Coronary artery (tissue), 2 donors: ENCODE results near the gene RRAS2.

Experiments
- DNase-seq: peaks from one replicate; pipeline ENCODE4 v3.0.0-alpha.2; 2017; ENCODE audit warnings: low spot score
- H3K27ac ChIP-seq, 2 donors: fragments of 200-600 bp; sonication (generic); one replicate each; pipeline ENCODE4 v1.5.1; 2016 to 2019
- H3K4me3 ChIP-seq: fragments of 200-600 bp; sonication (generic); 2 replicates; pipeline ENCODE4 v1.5.1; 2016; ENCODE audit warnings: mild to moderate bottlenecking, moderate library complexity
- TF ChIP-seq, protein P1 (sequence below): fragments of 200-600 bp; sonication (generic); IDR thresholded peaks from one replicate; pipeline ENCODE4 v1.5.1; 2019; ENCODE audit warnings: antibody characterized with exemption

The RRAS2 gene

DNA sequence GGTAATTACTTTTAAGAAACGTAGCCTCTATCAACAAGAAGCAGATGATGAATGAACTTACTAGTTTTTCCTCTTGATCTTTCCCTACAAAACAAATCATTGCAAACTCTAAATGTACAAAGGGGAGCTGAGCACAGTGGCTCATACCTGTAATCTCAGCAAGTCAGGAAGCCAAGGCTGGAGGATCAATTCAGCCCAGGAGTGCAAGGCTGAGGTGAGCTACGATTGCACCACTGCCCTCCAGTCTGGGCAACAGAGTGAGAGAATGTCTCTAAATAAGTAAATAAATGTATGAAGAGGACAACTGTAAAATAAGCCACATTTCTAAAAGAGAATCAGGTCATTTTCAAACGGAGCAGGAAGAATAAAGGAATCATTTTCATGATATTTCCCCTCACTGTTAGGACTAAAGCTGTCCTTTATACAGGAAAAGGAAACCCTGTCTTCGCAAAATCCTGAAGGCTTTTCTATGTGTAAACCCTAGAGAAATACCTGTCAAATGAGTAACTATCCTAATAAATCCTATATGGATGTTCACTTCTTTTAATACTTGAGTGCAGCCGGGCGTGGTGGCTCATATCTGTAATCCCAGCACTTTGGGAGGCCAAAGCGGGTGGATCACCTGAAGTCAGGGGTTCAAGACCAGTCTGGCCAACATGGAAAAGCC is 41.2 kb downstream of the RRAS2 start:
- Histone ChIP-seq H3K4me3 (no peak overlapping the region), H3K27ac (no peak overlapping the region)
- no peak for DNase-seq
- TF ChIP-seq, protein P1, sequence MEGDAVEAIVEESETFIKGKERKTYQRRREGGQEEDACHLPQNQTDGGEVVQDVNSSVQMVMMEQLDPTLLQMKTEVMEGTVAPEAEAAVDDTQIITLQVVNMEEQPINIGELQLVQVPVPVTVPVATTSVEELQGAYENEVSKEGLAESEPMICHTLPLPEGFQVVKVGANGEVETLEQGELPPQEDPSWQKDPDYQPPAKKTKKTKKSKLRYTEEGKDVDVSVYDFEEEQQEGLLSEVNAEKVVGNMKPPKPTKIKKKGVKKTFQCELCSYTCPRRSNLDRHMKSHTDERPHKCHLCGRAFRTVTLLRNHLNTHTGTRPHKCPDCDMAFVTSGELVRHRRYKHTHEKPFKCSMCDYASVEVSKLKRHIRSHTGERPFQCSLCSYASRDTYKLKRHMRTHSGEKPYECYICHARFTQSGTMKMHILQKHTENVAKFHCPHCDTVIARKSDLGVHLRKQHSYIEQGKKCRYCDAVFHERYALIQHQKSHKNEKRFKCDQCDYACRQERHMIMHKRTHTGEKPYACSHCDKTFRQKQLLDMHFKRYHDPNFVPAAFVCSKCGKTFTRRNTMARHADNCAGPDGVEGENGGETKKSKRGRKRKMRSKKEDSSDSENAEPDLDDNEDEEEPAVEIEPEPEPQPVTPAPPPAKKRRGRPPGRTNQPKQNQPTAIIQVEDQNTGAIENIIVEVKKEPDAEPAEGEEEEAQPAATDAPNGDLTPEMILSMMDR: no peak

- DNase-seq: no peak
- Histone ChIP-seq H3K4me3 (no peak overlapping the region), H3K27ac (no peak overlapping the region)
- TF ChIP-seq, protein P1: no peak
Observed at GRCh38 chr11:14315130-14315529, 43.9 kb downstream of the RRAS2 start.

- no peak for DNase-seq
- Histone ChIP-seq H3K4me3 (no peak overlapping the region), H3K27ac (no peak overlapping the region)
- TF ChIP-seq, protein P1: no peak
Observed at GRCh38 chr11:14314127-14314526, 44.9 kb downstream of the RRAS2 start.

GRCh38 chr11:14312736-14313438 is 46.1 kb downstream of the RRAS2 start:
- TF ChIP-seq, protein P1: no peak
- H3K4me3 ChIP-seq: no peak overlapping the region
- no peak for DNase-seq
- H3K27ac ChIP-seq: no peak overlapping the region

- no peak overlapping the region for H3K27ac ChIP-seq
- TF ChIP-seq, protein P1: no peak
- no peak overlapping the region for H3K4me3 ChIP-seq
- DNase-seq: no peak
Observed at GRCh38 chr11:14310679-14311078, 48.3 kb downstream of the RRAS2 start.

DNA sequence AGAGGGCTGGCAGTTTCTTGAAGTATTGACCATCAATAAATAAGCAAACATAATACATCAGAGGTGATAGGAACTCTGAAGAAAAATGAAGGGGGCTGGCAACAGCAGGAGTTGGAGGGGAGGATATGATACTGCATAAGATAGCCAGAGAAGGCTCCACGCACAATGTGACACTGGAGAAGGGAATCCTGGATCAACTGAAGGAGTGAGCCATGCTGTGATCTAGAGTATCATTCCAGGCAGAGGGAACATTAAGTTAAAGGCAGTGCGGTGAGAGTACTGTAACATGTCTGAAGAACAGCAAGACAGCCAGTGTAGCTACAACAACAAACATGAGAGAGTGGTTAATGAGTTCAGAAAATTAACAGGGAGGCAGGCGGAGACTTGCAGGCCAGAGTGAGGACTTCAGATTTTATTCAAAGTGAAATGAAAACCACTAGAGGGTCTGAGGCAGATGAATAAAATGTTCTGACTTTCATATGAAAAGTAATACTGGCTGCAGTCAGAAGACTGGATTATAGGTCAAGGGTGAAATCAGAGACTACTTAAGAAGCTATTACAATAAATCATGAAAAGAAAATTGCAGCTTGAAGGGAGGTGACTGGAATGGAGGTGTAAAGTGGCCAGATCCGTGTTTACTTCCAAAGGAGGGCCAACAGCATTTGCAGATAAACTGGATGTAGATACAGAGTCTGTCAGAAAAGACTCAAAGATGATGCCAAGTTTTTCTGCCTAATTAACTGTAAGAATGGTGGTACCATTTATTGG is 49.4 kb downstream of the RRAS2 start:
- H3K27ac ChIP-seq: no peak overlapping the region
- DNase-seq: no peak
- H3K4me3 ChIP-seq: no peak overlapping the region
- TF ChIP-seq, protein P1: no peak
